ENCODE data around the gene APEH.

APEH gene

GRCh38 chr3:49716169-49716568, 42.0 kb downstream of the APEH start:
- no peak for DNase-seq

- no peak for DNase-seq
Measured at GRCh38 chr3:49716691-49717210, 42.6 kb downstream of the APEH start.

GRCh38 chr3:49717211-49717958, 43.2 kb downstream of the APEH start:
- no peak for DNase-seq

GRCh38 chr3:49717959-49718857, 44.1 kb downstream of the APEH start:
- no peak for DNase-seq

- DNase-seq = no peak
Measured at GRCh38 chr3:49718858-49719213, 44.7 kb downstream of the APEH start.

- peak; percentile 72 to 77 (median 76) for DNase-seq
Measured at GRCh38 chr3:49719214-49719884, 45.2 kb downstream of the APEH start, which contains the start of gene AMIGO3. TSS of gene AMIGO3 (minus strand) at chr3:49719684. CDS start at chr3:49719465, 219 bp downstream.

- no peak for DNase-seq
Measured at GRCh38 chr3:49720855-49721595, 46.9 kb downstream of the APEH start.

GRCh38 chr3:49721596-49721895, 47.4 kb downstream of the APEH start:
- no peak for DNase-seq

- no peak for DNase-seq
Measured at GRCh38 chr3:49721896-49722781, 48.0 kb downstream of the APEH start.

- DNase-seq = no peak
Measured at GRCh38 chr3:49722896-49723295, 48.7 kb downstream of the APEH start.

GRCh38 chr3:49723296-49723627, 49.1 kb downstream of the APEH start:
- peak in 2 of 4 experiments; percentile 21 to 34 for DNase-seq

GRCh38 chr3:49723628-49724551, 49.7 kb downstream of the APEH start, which contains the start of gene GMPPB:
TSS of gene GMPPB (minus strand) at chr3:49723951. CDS start at chr3:49723726, 225 bp downstream.
- DNase-seq = peak; percentile 86 to 88 (median 86)

GRCh38 chr3:49724586-49724985, 50.4 kb downstream of the APEH start:
- DNase-seq = no peak

- DNase-seq = no peak
Measured at GRCh38 chr3:49725906-49726681, 51.9 kb downstream of the APEH start.

- DNase-seq = no peak
Measured at GRCh38 chr3:49727154-49727923, 53.2 kb downstream of the APEH start.

GRCh38 chr3:49727924-49728361, 53.8 kb downstream of the APEH start:
- no peak for DNase-seq

GRCh38 chr3:49729966-49730609, 55.9 kb downstream of the APEH start:
- no peak for DNase-seq

GRCh38 chr3:49732597-49732996, 58.4 kb downstream of the APEH start:
- DNase-seq = no peak
